Measurements from ENCODE around the gene ZSWIM9. TPM values are rescaled to one million over a fixed set of nuclear protein-coding genes. Genes with fewer than 3 reads are reported as not detected.
"Not testable (repeated sequence)": the region's sequence is repeated elsewhere in the genome, so short reads cannot be mapped to it uniquely, and the experiment has no call there.

Gene ZSWIM9
- total and polyA plus RNA-seq, 2 donors from 2014 or later, result 5.5 to 7.8 TPM

GRCh38 chr19:48239582-48240141, 69.2 kb downstream of the ZSWIM9 start:
- no peak overlapping the region for H3K27ac ChIP-seq (ENCODE audit: low read depth in 2 of 2, low read length in 2 of 2)
- FAIRE-seq, result no peak
- H3K9ac ChIP-seq (ENCODE audit: low read length in 3 of 3), result no peak overlapping the region
- no peak for DNase-seq
- no peaks in the 10 kb centered on the region for H3K4me1 ChIP-seq (ENCODE audit: control insufficient read depth in 2 of 3, insufficient read depth in 2 of 3, low read depth in 1 of 3, low read length in 3 of 3)
- peaks cover 0 to 13% (median 5%) of the 10 kb centered on the region in 3 donors for H3K36me3 ChIP-seq (ENCODE audit: control insufficient read depth in 2 of 3, insufficient read depth in 3 of 3, low read length in 3 of 3)
- H3K9me3 ChIP-seq (ENCODE audit: control insufficient read depth in 2 of 3, insufficient read depth in 1 of 3, low read length in 3 of 3), result no peaks in the 10 kb centered on the region
- no peaks in the 10 kb centered on the region for H3K27me3 ChIP-seq (ENCODE audit: control insufficient read depth, insufficient read depth, low read length)
- H3K4me3 ChIP-seq (ENCODE audit: low read length in 3 of 3), result no peak overlapping the region
- no peak for TF ChIP-seq CTCF (IDR thresholded peaks at IDR 0.05; ENCODE audit: borderline replicate concordance, extremely low read depth, insufficient read depth)
- intact Hi-C loops (cut with DNase I), result no loop called here

GRCh38 chr19:48241771-48242170, 71.3 kb downstream of the ZSWIM9 start:
- H3K9ac ChIP-seq (ENCODE audit: low read length in 3 of 3); H3K27ac ChIP-seq (ENCODE audit: low read depth in 2 of 2, low read length in 2 of 2); H3K4me3 ChIP-seq (ENCODE audit: low read length in 3 of 3); FAIRE-seq; intact Hi-C loops (cut with DNase I); H3K27me3 ChIP-seq (ENCODE audit: control insufficient read depth, insufficient read depth, low read length); DNase-seq; H3K9me3 ChIP-seq (ENCODE audit: control insufficient read depth in 2 of 3, insufficient read depth in 1 of 3, low read length in 3 of 3); H3K4me1 ChIP-seq (ENCODE audit: control insufficient read depth in 2 of 3, insufficient read depth in 2 of 3, low read depth in 1 of 3, low read length in 3 of 3): not testable (repeated sequence)
- peaks cover 2 to 13% (median 10%) of the 10 kb centered on the region in 3 donors for H3K36me3 ChIP-seq (ENCODE audit: control insufficient read depth in 2 of 3, insufficient read depth in 3 of 3, low read length in 3 of 3)

GRCh38 chr19:48244281-48244680, 73.8 kb downstream of the ZSWIM9 start:
- no peak overlapping the region for H3K9ac ChIP-seq (ENCODE audit: low read length in 3 of 3)
- no peak overlapping the region for H3K4me3 ChIP-seq (ENCODE audit: low read length in 3 of 3)
- H3K27me3 ChIP-seq (ENCODE audit: control insufficient read depth, insufficient read depth, low read length), result no peaks in the 10 kb centered on the region
- H3K9me3 ChIP-seq (ENCODE audit: control insufficient read depth in 2 of 3, insufficient read depth in 1 of 3, low read length in 3 of 3), result no peaks in the 10 kb centered on the region
- H3K36me3 ChIP-seq (ENCODE audit: control insufficient read depth in 2 of 3, insufficient read depth in 3 of 3, low read length in 3 of 3), result peaks cover 4 to 5% (median 5%) of the 10 kb centered on the region in 3 donors
- intact Hi-C loops (cut with DNase I), result no loop called here
- H3K4me1 ChIP-seq (ENCODE audit: control insufficient read depth in 2 of 3, insufficient read depth in 2 of 3, low read depth in 1 of 3, low read length in 3 of 3), result no peaks in the 10 kb centered on the region
- DNase-seq, result no peak
- no peak for FAIRE-seq
- H3K27ac ChIP-seq (ENCODE audit: low read depth in 2 of 2, low read length in 2 of 2), result no peak overlapping the region
- no peak for TF ChIP-seq CTCF (IDR thresholded peaks at IDR 0.05; ENCODE audit: borderline replicate concordance, extremely low read depth, insufficient read depth)

GRCh38 chr19:48246101-48246500, 75.6 kb downstream of the ZSWIM9 start:
- H3K4me1 ChIP-seq (ENCODE audit: control insufficient read depth in 2 of 3, insufficient read depth in 2 of 3, low read depth in 1 of 3, low read length in 3 of 3), result no peaks in the 10 kb centered on the region
- DNase-seq (no peak), FAIRE-seq (no peak)
- H3K27me3 ChIP-seq (ENCODE audit: control insufficient read depth, insufficient read depth, low read length), result no peaks in the 10 kb centered on the region
- intact Hi-C loops (cut with DNase I), result no loop called here
- H3K9me3 ChIP-seq (ENCODE audit: control insufficient read depth in 2 of 3, insufficient read depth in 1 of 3, low read length in 3 of 3), result no peaks in the 10 kb centered on the region
- no peak overlapping the region for H3K27ac ChIP-seq (ENCODE audit: low read depth in 2 of 2, low read length in 2 of 2)
- peaks cover 2 to 5% (median 5%) of the 10 kb centered on the region in 3 donors for H3K36me3 ChIP-seq (ENCODE audit: control insufficient read depth in 2 of 3, insufficient read depth in 3 of 3, low read length in 3 of 3)
- no peak overlapping the region for H3K4me3 ChIP-seq (ENCODE audit: low read length in 3 of 3)
- TF ChIP-seq CTCF (IDR thresholded peaks at IDR 0.05; ENCODE audit: borderline replicate concordance, extremely low read depth, insufficient read depth), result no peak
- H3K9ac ChIP-seq (ENCODE audit: low read length in 3 of 3), result no peak overlapping the region

Data from kidney (tissue), 14 donors.